ENCODE data around the gene DENND10.
"Not testable (repeated sequence)": the region's sequence is repeated elsewhere in the genome, so short reads cannot be mapped to it uniquely, and the experiment has no call there.

DENND10 gene

DNA sequence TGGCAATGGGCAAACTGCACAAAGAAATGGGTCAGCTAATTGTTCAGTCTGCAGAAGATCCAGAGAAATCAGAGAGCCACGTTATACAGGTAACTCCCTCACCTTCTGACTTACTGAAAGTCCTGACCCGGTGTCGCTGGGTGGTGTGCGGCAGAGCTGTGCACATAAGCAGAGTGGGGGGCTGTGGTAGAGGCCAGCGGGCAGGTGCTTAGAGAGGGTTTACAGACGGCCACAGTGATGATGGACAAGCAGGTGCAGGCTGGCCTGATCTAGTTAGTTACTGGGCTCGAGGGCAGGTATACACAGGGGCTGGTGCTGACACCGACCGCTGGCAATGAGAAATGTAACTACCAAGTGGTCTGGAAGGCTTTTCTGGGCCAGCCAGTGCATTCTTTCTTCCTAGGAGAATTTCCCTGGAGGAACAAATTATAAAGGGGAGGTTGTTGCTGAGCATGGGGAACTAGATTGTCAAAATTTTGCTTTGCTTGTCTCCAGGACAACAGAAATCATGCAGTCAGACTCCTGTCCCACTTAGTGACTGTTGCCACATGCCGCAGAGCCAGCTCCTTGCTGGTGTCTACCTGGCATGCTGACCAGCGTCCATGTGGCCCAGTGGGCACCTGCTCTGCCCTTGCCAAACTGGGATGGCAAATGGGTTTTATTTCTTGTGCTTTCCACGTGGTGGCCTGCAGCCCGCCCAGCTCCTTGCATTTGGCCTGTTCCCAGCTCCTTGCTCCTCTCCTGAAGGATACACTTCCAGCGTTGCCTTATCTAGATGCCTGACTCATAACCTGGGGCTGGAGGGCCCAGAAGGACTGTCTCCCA is 28.8 kb downstream of the DENND10 start:
- no peak for DNase-seq (ENCODE audit: low read depth in 3 of 3)

GRCh38 chr10:119133949-119134348 is 30.0 kb downstream of the DENND10 start:
- peak in 2 of 3 donors; percentile 29 to 55 for DNase-seq (ENCODE audit: low read depth in 3 of 3)

DNA sequence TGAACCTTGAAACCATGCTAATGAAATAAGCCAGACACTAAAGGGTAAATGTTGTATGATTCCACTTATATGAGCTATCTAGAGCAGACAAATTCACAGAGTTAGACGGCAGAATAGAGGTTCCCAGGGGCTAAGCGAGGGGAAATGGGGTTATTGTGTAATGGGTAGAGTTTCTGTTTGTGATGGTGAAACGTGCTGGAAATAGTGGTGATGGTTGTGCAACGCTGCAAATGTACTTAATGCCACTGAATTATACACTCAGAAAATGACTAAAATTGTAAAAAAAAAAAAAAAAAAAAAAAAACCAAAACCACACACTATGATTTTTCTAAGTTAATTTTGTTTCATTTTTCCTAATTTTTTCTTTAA is 31.6 kb downstream of the DENND10 start:
- DNase-seq (ENCODE audit: low read depth in 3 of 3), result no peak

DNA sequence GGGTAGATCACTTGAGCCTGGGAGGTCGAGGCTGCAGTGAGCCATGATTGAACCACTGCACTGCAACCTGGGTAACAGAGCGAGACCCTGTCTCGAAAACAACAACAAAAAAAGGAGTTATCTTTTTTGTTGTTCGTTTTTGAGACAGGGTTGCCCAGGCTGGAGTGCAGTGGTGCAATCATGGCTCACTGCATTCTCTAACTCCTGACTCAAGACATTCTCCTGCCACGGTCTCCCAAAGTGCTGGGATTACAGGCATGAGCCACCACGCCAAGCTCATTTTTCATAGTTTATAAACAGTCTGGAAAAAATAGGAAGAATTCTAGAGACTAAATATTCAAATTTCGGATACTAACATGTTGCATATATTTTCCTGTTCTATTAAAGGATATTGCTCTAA is 32.2 kb downstream of the DENND10 start:
- DNase-seq (ENCODE audit: low read depth in 3 of 3), result no peak

DNA sequence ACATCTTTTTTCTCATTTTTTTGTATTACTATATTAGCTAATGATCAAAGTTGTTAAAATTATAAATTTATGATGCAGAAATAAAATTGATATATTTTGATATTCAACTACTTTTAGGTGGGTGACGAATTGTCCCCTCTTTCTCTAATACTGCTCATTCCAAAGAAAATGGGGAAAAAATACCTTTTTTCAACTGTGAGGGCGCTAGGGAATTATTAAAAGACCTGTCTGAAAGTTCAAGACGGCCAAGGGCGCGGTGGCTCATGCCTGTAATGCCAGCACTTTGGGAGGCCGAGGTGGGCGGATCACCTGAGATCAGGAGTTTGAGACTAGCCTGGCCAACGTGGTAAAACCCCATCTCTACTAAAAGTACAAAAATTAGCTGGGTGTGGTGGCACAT is 34.0 kb downstream of the DENND10 start:
- not testable (repeated sequence) for DNase-seq (ENCODE audit: low read depth in 3 of 3)

- no peak for DNase-seq (ENCODE audit: low read depth in 3 of 3)
Observed at GRCh38 chr10:119138346-119139306, 34.7 kb downstream of the DENND10 start.

- peak in 2 of 3 donors; percentile 18 to 26 for DNase-seq (ENCODE audit: low read depth in 3 of 3)
Observed at GRCh38 chr10:119139464-119140067, 35.7 kb downstream of the DENND10 start.

DNA sequence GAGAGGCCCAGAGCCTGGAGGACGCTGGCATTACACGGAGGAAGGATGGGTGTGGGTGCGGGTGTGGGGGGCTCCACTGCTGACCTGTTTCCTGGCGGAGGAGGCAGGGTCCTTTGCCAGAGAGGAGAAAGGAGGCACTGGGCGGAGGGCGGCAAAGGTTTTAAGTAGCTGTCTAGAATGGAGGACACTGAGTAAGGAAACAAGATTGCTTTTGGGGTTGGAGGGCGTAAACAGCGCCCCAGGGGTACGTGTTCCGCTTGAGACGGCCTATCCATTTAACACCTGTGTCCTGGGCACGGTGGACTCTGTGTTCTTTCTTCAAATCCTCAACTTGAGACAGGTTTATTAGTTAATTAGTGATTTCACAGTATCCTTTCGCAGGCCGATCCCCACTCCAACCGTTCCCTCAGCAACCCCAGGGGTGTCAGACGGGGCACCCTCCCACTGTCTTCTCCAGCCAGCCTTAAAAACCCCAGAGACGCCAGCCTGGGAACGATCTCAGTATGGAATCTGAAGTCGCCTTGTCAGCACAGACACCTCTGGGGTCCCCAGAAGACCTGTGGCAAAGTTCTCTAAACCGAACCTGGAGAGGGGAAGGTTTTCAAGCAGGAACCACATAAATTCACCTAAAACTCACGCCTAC is 36.8 kb downstream of the DENND10 start:
- no peak for DNase-seq (ENCODE audit: low read depth in 3 of 3)

DNA sequence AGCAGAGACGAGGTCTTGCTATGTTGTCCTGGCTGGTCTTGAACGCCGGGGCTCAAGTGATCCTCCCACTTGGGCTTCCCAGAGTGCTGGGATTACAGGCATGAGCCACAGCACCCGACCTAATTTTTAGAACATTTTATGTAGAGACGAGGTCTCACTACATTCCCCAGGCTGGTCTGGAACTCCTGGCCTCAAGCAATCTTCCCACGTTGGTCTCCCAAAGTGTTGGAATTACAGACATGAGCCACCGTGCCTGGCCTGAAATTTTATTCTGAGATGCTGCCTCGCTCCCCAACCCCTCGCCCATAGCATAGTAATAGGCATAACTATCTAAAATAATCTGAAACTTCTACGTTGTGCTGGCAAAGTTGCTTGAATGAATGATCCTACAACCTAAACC is 39.7 kb downstream of the DENND10 start:
- DNase-seq (ENCODE audit: low read depth in 3 of 3), result no peak

DNA sequence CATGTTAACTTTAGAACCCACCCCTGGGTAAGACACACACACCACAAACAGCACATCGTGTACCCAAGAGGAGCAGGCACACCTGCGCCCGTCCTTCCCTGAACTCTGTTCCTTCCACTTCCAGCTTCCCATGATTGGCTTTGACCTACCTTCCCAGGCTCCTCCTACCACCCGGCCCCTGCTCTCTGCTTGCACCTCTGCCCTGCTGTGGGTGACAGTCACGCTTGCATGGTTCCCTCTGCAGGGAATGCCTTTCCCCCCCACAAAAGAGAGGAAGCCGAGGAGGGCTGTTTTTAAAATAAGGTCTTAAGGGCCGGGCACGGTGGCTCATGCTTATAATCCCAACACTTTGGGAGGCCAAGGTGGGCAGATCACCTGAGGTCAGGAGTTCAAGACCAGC is 45.2 kb downstream of the DENND10 start:
- no peak for DNase-seq (ENCODE audit: low read depth in 3 of 3)

- no peak for DNase-seq (ENCODE audit: low read depth in 3 of 3)
Observed at GRCh38 chr10:119149729-119150128, 45.8 kb downstream of the DENND10 start.

- DNase-seq (ENCODE audit: low read depth in 3 of 3), result not testable (repeated sequence)
Observed at GRCh38 chr10:119151601-119152000, 47.7 kb downstream of the DENND10 start.

DNA sequence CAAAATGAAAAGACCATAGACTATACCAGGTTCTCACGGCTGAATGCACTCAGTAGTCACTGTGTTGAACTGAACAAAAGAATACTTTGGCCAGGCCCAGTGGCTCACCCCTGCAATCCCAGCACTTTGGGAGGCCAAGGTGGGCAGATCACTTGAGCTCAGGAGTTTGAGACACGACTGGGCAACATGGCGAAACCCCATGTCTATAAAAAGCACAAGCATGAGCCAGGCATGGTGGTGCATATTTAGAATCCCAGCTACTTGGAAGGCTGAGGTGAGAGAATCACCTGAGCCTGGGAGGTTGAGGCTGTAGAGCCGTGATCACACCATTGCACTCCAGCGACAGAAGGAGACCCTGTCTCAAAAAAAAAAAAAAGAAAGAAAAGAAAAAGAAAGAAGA is 49.1 kb downstream of the DENND10 start:
- no peak for DNase-seq (ENCODE audit: low read depth in 3 of 3)

DNA sequence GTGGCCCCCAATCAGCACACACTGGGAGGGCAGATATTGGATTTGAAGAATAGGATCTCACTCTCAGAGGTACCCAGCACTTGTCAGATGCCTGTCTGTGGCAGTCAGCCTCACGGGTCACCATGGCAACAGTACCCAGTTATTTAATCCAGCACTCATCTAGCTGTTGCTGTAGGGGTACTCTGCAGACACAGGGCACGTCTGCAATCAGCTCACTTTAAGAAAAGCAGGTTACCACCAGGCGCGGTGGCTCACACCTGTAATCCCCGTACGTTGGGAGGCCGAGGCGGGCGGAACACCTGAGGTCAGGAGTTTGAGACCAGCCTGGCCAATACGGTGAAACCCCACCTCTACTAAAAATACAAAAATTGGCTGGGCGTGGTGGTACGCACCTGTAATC is 49.7 kb downstream of the DENND10 start:
- DNase-seq (ENCODE audit: low read depth in 3 of 3), result no peak

DNA sequence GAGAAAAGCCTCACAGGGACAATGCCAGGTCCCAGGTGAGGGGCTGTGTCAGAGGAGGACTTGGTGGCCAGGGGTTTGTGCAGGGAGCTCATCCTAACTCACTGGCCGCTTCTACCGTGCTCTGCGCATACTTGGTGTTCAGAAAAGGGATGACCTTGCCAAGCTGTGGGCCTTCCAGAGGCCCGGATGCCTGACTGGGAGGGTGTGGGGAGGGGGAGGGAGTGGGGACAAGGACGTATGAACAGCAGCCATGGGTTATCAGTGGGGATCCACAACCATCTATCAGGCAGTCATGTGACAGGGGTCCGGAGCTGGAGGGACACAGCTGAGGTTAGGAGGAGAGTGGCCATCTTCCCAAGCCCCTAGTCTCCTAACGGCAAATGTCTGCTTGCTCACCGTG is 55.4 kb downstream of the DENND10 start:
- no peak for DNase-seq (ENCODE audit: low read depth in 3 of 3)

DNA sequence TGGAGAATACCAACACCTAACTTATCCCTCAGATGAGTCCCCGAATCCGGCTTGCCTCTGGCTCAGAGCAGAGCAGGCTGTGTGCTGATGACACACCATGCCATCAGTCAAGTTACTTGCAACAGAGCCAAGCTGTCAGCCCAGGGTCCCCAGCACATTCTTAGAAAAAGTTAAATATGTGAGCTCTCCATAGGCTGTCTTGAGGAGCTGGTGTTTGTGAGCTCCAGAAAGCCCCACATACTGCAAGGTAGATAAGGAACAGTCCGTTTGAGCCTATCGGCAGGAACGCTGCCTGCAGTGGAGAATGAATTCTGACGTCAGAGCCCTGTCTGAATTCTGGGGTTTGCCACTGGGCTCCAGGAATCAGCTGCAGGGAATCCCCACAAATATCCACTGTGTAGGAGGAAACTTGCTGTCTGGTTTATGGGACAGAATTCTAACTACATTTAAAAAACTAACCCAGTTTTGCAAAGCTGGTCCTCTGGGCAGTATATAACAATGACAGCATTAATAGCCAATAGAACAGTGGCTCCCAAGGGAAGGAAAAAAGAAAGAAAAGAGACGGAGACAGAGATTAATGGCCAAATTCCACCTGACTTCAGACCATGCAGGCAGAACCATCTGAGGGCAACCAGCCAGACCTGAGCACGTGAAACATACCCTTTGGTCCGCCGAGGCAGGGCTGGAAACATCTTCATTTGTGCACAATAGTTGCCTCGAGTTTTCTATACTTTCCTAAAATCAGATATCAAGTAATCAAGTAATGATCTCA is 58.0 kb downstream of the DENND10 start:
- DNase-seq (ENCODE audit: low read depth in 3 of 3), result no peak

- no peak for DNase-seq (ENCODE audit: low read depth in 3 of 3)
Observed at GRCh38 chr10:119162452-119163092, 58.7 kb downstream of the DENND10 start.

DNA sequence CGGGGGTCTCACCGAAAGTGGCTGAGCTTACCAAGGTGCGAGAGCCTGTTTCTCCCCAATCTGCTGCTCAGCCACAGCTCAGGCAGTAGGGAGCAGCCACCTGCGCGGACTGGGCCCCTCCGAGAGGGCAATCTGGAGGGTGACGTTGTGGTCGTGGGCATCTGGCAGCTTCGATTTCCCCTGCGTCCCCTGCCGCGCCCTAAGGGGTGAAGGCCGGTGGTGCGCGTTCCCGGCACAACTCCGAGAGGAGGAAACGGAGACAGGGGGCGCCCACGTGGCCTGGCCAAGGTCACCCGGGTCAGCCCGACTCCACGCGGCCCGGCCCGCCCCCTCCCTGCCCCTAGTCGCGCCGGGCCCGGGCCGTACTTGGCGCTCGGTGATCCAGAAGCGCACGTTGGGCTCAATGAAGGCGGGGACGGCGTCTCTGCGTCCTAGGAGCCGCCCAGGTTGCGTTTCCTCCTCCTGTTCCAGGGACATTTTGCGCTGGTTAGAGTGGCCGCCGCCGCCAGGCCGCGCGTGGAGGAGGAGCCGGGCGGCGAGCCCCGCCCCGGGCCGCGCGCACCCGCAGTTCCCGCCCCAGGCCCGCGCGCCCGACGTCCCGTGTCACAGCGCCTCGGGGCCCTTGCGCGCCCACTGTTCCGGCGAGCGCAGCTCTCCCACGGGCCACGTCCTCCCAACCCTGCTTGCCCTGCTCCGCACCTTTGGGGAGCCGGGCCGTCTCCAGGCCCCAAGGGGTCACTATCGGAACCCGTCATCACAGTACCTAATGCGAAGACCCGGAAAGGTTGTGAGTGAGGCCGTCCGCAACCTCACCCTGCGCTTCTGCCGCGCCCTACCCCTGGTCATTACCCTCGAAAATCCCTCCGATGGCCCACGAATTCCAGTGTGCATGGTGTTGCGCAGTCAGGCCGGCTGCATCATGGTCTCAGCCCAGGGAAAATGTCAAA is 61.5 kb downstream of the DENND10 start, which contains the start of gene SFXN4:
TSS of gene SFXN4 (minus strand) at position 544 of the 947 bp plus-strand sequence. CDS start at position 477, 67 bp downstream.
- DNase-seq (ENCODE audit: low read depth in 3 of 3), result peak; percentile 55 to 71 (median 61)

DNA sequence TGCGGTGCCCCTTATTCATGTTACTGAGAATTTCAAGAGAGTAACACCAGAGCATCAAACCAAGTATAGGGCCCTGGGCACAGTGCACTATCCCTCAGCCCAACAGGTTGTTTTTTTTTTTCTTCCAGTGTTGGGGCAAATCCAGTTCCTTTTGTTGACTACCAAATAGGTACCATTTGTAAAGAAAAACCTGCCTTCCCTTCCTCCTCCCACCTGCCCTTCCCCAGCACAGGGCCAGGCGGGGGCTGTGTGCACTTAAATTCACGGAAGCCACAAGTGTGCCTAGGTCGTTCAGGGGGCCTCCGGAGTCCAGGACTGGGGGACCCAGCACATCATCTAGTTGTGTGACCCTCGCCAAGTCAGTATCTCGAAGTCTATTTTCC is 62.2 kb downstream of the DENND10 start:
- DNase-seq (ENCODE audit: low read depth in 3 of 3), result no peak

All from stimulated activated CD4-positive, alpha-beta T cell treated with anti-CD3 and anti-CD28 coated beads, TNF-alpha, amount 100 ng/mL, for 48 hours (primary cell).